Measurements from ENCODE around the gene GOLGA6D.
"Not testable (repeated sequence)": the region's sequence is repeated elsewhere in the genome, so short reads cannot be mapped to it uniquely, and the experiment has no call there.

The GOLGA6D gene

GRCh38 chr15:75332093-75332492 lies 49.5 kb downstream of the GOLGA6D start:
- DNase-seq = not testable (repeated sequence)

- not testable (repeated sequence) for DNase-seq
Observed at GRCh38 chr15:75333654-75334419, 51.2 kb downstream of the GOLGA6D start.

- DNase-seq = no peak
Observed at GRCh38 chr15:75335313-75335704, 52.7 kb downstream of the GOLGA6D start.

GRCh38 chr15:75335705-75336355 lies 53.2 kb downstream of the GOLGA6D start, which contains the start of gene COMMD4:
Gene COMMD4 (plus strand): TSS chr15:75336063. CDS start chr15:75336090, 27 bp downstream.
- DNase-seq = peak; percentile 97

- DNase-seq = no peak
Observed at GRCh38 chr15:75338661-75339240, 56.1 kb downstream of the GOLGA6D start.

GRCh38 chr15:75339531-75340240 lies 57.1 kb downstream of the GOLGA6D start:
- no peak for DNase-seq

- no peak for DNase-seq
Observed at GRCh38 chr15:75342221-75342620, 59.6 kb downstream of the GOLGA6D start.

GRCh38 chr15:75343953-75344352 lies 61.3 kb downstream of the GOLGA6D start:
- DNase-seq = not testable (repeated sequence)

Measured in fibroblast of skin of back (primary cell).